Uterus (tissue), 2 donors: ENCODE results near the gene GARIN1A.

Experiments
- POLR2A ChIP-seq, 2 donors: fragments of 450-650 bp; IDR thresholded peaks; one replicate each; pipeline ENCODE4 v1.6.1; 2016; ENCODE audit warnings: antibody characterized with exemption in 2 of 2, mild to moderate bottlenecking in 1 of 2, moderate library complexity in 1 of 2
- TF ChIP-seq, protein P1 (sequence below), 4 experiments: fragments of 200-600 bp in 2 of 4; fragments of 450-650 bp in 2 of 4; sonication (generic) in 2 of 4; IDR thresholded peaks; one replicate each; pipeline ENCODE4 v1.5.1; 2016 to 2019; ENCODE audit warnings: antibody characterized with exemption in 4 of 4, mild to moderate bottlenecking in 2 of 4, moderate library complexity in 1 of 4

GRCh38 chr7:128710481-128710880 is 38.4 kb downstream of the GARIN1A start:
- TF ChIP-seq, protein P1, sequence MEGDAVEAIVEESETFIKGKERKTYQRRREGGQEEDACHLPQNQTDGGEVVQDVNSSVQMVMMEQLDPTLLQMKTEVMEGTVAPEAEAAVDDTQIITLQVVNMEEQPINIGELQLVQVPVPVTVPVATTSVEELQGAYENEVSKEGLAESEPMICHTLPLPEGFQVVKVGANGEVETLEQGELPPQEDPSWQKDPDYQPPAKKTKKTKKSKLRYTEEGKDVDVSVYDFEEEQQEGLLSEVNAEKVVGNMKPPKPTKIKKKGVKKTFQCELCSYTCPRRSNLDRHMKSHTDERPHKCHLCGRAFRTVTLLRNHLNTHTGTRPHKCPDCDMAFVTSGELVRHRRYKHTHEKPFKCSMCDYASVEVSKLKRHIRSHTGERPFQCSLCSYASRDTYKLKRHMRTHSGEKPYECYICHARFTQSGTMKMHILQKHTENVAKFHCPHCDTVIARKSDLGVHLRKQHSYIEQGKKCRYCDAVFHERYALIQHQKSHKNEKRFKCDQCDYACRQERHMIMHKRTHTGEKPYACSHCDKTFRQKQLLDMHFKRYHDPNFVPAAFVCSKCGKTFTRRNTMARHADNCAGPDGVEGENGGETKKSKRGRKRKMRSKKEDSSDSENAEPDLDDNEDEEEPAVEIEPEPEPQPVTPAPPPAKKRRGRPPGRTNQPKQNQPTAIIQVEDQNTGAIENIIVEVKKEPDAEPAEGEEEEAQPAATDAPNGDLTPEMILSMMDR (IDR thresholded peaks at IDR 0.05) = no peak
- TF ChIP-seq POLR2A (IDR thresholded peaks at IDR 0.05) = no peak
